Muscle of back (tissue), 11 donors: Measurements from ENCODE around the gene ADAM33. TPM values are rescaled to one million over a fixed set of nuclear protein-coding genes. Genes with fewer than 3 reads are reported as not detected.

Source experiments
- DNase-seq, 3 donors: peaks; one replicate each; pipeline versions ENCODE4 v3.0.0 to v3.0.0-alpha.2; 2013
- polyA plus RNA-seq, 10 donors: library from polyadenylated mRNA; unstranded; fragments of 120-200 nt; gene quantifications; one replicate each; pipeline ENCODE4 v1.2.1, GENCODE V29; 2013; ENCODE audit not compliant: insufficient read length in 10 of 10

ADAM33 gene
- polyA plus RNA-seq, 10 donors, result 33.1 to 107 (median 53.3) TPM

DNA sequence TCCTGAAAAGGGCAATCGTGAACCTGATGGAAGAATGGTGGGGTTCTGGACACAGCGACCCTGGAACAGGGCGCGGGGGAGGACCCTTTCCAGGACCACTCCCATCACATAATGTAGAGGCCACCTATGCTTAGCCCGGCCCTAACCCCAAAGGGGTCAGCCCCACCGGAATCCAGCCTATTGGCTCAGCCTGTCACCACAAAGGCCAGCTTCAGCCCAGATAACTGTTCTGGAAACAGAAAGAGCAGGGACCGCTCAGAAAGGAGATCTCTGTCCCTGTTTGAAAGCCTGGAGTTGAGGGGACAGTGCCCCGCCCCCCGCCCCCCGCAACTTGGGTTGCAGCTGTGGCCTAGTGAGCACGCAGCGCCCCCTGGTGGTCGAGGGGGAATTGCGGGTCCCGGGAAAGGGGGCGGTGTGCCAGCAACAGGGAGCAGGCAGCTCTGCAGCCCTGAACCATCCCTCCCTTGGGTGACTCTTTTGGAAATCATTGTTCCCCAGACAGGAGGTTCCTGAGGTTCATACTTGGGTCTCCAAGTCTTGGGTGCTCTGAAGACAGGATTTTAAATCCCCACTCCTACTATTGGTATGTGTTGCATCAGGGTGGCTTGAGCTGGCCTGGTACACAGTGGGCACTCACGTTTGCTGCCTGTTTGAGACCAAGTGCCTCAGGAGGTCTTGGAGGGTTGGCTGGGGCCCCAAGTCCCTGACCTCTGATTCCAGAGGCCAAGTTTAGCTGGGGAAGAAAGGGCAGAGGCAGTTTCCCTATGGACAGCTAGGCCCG, 29.1 kb upstream of the ADAM33 start:
- peak; percentile 60 to 88 (median 81) for DNase-seq

DNA sequence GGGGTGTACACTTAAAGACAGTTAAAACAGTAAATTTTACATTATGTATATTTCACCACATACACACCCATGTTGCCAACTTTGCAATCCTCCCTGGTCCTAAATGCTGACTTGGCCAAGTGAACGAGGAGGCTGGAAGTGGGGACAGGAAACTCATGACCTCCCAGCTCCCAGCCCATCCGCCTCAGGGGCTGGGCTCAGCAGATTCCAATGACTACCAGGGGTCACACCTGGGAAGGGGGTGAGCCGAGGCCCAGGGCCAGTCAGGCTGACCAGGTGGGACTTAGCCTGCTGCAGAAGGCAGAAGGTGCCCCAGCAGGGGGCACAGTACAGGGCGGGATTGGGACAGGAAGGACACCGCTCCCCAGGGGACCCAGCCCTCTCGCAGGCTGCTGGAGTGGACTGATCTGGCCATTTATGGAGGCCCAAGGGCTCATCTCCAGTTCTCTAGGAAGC, 28.2 kb upstream of the ADAM33 start:
- DNase-seq, result no peak

- no peak for DNase-seq
These were observed 25.7 kb upstream of the ADAM33 start for GRCh38 chr20:3707508-3707899.

DNA sequence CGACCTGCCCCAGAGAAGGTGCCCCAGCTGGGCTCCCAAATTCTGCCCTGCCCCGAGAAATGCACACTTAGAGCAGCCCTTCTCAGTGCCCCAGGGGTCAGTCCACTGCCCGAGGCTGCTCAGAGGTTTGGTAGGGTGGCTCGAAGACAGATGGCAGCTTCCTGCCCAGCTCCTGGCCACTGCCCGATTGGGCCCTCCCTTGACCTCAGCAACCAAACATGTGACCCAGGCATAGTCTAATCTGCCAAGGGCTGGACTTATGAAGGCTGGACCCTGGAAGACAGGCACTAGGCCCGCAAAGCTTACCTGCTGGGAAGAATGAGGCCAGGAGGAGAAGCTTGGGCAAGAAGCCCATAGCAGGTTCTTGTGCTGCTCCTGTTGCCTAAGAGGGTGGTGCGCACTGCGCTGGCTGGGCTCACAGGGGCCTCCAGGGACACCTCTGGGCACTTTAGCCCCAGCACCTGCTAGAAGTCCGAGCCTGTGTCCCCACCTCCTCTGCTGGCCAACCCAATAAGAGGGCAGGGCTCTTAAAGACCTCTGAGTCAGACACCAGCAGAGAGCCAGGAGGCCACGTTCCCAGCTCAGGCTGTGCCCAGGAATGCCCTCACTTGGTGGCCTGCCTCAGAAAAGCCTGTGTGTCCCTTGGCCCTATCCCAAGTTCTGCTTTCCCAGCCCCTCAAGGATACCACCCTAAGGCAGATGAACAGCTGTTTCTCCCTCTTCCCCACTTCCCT, 25.1 kb upstream of the ADAM33 start:
- peak in 1 of 3 donors; percentile 34 for DNase-seq

GRCh38 chr20:3705970-3706739, 24.3 kb upstream of the ADAM33 start:
- DNase-seq, result no peak

- DNase-seq, result no peak
These were observed 23.7 kb upstream of the ADAM33 start for GRCh38 chr20:3705491-3705969.

DNA sequence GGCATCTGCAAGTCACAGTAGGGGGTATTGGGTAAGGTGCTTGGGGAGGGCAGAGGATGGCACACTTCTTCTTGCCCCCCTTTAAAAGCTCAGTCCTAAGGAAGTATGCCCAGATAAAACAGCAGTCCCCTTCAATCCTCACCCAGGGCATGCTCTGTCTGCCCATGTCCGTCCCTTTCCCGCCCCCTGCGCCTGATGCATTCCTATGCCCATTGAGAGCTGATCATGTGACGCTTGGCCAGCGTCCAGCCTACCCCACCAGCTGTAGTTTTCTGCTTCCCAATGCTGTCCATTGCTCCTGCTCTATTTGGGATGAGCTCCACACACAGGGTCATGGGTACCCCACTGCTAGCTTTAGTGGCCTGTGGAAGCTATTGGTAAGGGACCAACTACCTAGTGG, 22.3 kb upstream of the ADAM33 start:
- DNase-seq, result peak; percentile 59 to 73 (median 68)

GRCh38 chr20:3702611-3703391, 21.0 kb upstream of the ADAM33 start:
- no peak for DNase-seq

GRCh38 chr20:3701061-3701998, 19.5 kb upstream of the ADAM33 start:
- DNase-seq, result no peak

- DNase-seq, result peak in 1 of 3 donors; percentile 51
These were observed 17.2 kb upstream of the ADAM33 start for GRCh38 chr20:3699037-3699436.

- DNase-seq, result peak in 2 of 3 donors; percentile 52 to 75
These were observed 16.8 kb upstream of the ADAM33 start for GRCh38 chr20:3698591-3699001.

- peak in 1 of 3 donors; percentile 54 for DNase-seq
These were observed 15.9 kb upstream of the ADAM33 start for GRCh38 chr20:3697588-3698305.

GRCh38 chr20:3696745-3697587, 15.2 kb upstream of the ADAM33 start:
- DNase-seq, result no peak

GRCh38 chr20:3696200-3696599, 14.4 kb upstream of the ADAM33 start:
- DNase-seq, result no peak

GRCh38 chr20:3694864-3695263, 13.1 kb upstream of the ADAM33 start:
- no peak for DNase-seq

DNA sequence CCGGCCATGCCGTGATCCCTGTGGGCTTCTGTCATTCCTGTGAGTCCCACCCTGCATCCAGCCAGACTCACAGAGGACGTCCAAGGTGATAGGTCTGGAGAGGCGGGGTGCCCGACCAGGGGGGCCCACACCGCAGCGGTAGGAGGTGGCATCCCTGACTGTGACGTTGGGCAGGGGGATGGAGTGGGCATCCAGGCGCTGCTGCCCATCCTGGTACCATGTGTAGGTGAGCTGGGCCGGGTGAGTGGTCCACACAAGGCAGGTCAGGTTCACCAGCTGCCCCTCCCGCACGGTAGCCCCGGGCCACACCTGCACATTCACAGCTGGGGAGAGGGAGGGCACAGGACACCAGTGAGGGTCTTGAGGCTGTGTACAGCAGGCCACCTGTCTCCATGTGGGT, 11.6 kb upstream of the ADAM33 start:
- no peak for DNase-seq

- no peak for DNase-seq
These were observed 11.0 kb upstream of the ADAM33 start for GRCh38 chr20:3692706-3693294.

- no peak for DNase-seq
These were observed 10.1 kb upstream of the ADAM33 start for GRCh38 chr20:3691897-3692296.
